Psoas muscle (tissue), 8 donors: ENCODE data around the gene PCDHB8. TPM values are rescaled to one million over a fixed set of nuclear protein-coding genes. Genes with fewer than 3 reads are reported as not detected.
"Not testable (repeated sequence)": the region's sequence is repeated elsewhere in the genome, so short reads cannot be mapped to it uniquely, and the experiment has no call there.

Source experiments
- ATAC-seq, 4 donors: fragments of 200-7000 bp; cut with Tn5 transposase; one replicate each; pipeline ENCODE4 v1.9.1; 2020; ENCODE audit warnings: moderate library complexity in 3 of 4, mild to moderate bottlenecking in 2 of 4
- DNase-seq, 2 donors: peaks; one replicate each; pipeline ENCODE4 v3.0.0-alpha.2; 2020
- H3K27ac ChIP-seq: fragments of 200-600 bp; one replicate; pipeline ENCODE4 v1.8.0; 2022
- H3K27me3 ChIP-seq, 3 donors: fragments of 200-600 bp in 1 of 3; one replicate each; pipeline versions ENCODE4 v1.6.1 to v1.8.0; 2013 to 2022; ENCODE audit warnings: low read length in 2 of 3, mild to moderate bottlenecking in 2 of 3, moderate library complexity in 1 of 3; ENCODE audit not compliant: insufficient read depth in 3 of 3
- H3K36me3 ChIP-seq, 2 donors: fragments of 200-600 bp in 1 of 2; one replicate each; pipeline versions ENCODE4 v1.6.1 to v1.8.0; 2013 to 2022; ENCODE audit warnings: low read depth in 1 of 2, mild to moderate bottlenecking in 1 of 2, moderate library complexity in 1 of 2; ENCODE audit not compliant: insufficient read depth in 1 of 2
- H3K4me1 ChIP-seq: fragments of 200-600 bp; one replicate; pipeline ENCODE4 v1.8.0; 2022
- H3K4me3 ChIP-seq: fragments of 200-600 bp; one replicate; pipeline ENCODE4 v1.8.0; 2022; ENCODE audit warnings: mild to moderate bottlenecking
- H3K9me3 ChIP-seq: fragments of 200-600 bp; one replicate; pipeline ENCODE4 v1.8.0; 2022
- CTCF ChIP-seq: fragments of 200-600 bp; IDR thresholded peaks from one replicate; pipeline ENCODE4 v1.8.0; 2022; ENCODE audit warnings: antibody characterized with exemption
- WGBS, 3 donors: extraction: QIAGEN DNeasy Blood & Tissue Kit; methylation state at CpG; one replicate each; pipeline versions ENCODE4 v1.1.6 to v1.1.7; 2013; 5-methylcytosine and 5-hydroxymethylcytosine counted together
- intact Hi-C, 2 donors: fragments of 100-400 bp; cut with DNase I; formaldehyde crosslinking; loops; one replicate each; pipeline versions ENCODE4 v1.11.0 to v1.14.2; 2022
- polyA plus RNA-seq, 3 donors: library from polyadenylated mRNA; stranded (reverse); fragments of 200-250 nt; gene quantifications; one replicate each; pipeline ENCODE4 v1.2.3, GENCODE V29; 2013
- total RNA-seq, 4 donors: library from RNA; stranded (reverse); fragmentation: NEBNext Ultra II Directional in 2 of 4; extraction: Animal tissue kit (Norgen Biotek cat#: 25700) in 2 of 4; gene quantifications; one replicate each; pipeline versions ENCODE4 v1.2.1 to v1.2.4, GENCODE V29; 2021 to 2023
- donor health status: healthy with polysubstance abuse.
- donor health status: DM: no; HTN: no; CAD: no; lungs with moderate emphysema.
- donor health status: Bipolar disorder and iron deficiency.
- donor health status: healthy.
- donor health status: DM: yes; HTN: yes; CAD: no.
- donor health status: DM: no; HTN: no; CAD: no.
- donor health status: DM: no; HTN: no; CAD: no.
- donor health status: DM: yes; HTN: yes; CAD: no.

PCDHB8 gene
- total and polyA plus RNA-seq, 7 donors: 0.04 to 0.87 (median 0.26) TPM

DNA sequence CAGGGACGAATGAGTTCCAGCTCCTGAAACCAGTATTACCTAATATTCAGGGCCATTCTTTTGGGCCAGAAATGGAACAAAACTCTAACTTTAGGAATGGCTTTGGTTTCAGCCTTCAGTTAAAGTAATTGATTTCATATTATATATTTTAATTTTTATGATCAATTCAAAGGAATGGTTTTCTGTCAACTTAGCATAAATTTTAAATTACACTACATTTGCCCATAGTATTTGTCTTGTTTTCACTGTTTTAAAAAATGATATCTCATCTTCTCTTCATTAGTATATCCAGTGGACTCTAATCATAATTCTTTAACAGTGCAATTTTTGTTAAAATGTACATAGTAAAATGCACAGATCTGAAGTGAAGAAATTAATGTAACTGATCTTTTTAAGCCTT is 2.7 kb downstream of the PCDHB8 start:
- 26 to 65% (median 50%) methylated on average over 1 of the region's 1 CpG for WGBS, 3 donors
- no peak for DNase-seq
- intact Hi-C loops: no loop called here
- H3K36me3 ChIP-seq: no peaks in the 10 kb centered on the region
- H3K27me3 ChIP-seq: peaks cover 0 to 63% (median 5%) of the 10 kb centered on the region in 3 donors
- no peaks in the 10 kb centered on the region for H3K4me1 ChIP-seq
- H3K4me3 ChIP-seq: no peak overlapping the region
- peaks cover 13% of the 10 kb centered on the region for H3K9me3 ChIP-seq
- no peak overlapping the region for H3K27ac ChIP-seq
- TF ChIP-seq CTCF: no peak
- ATAC-seq: no peak

- no peaks in the 10 kb centered on the region for H3K36me3 ChIP-seq
- intact Hi-C loops: no loop called here
- DNase-seq (peak in 1 of 2 donors; percentile 29), ATAC-seq (no peak)
- peaks cover 0 to 49% (median 5%) of the 10 kb centered on the region in 3 donors for H3K27me3 ChIP-seq
- 6 to 11% (median 10%) methylated on average over 13 of the region's 13 CpGs for WGBS, 3 donors
- no peaks in the 10 kb centered on the region for H3K4me1 ChIP-seq
- peaks cover 19% of the 10 kb centered on the region for H3K9me3 ChIP-seq
- peak within 1 kb of the TSS; percentile 43 for H3K4me3 ChIP-seq
- no peak within 1 kb of the TSS for H3K27ac ChIP-seq
- peak; percentile 23 for TF ChIP-seq CTCF
Measured at GRCh38 chr5:141182248-141182647, 4.7 kb downstream of the PCDHB8 start, which contains the start of gene PCDHB16. Gene PCDHB16 (plus strand): TSS chr5:141182387. CDS start chr5:141182560, 173 bp downstream.

DNA sequence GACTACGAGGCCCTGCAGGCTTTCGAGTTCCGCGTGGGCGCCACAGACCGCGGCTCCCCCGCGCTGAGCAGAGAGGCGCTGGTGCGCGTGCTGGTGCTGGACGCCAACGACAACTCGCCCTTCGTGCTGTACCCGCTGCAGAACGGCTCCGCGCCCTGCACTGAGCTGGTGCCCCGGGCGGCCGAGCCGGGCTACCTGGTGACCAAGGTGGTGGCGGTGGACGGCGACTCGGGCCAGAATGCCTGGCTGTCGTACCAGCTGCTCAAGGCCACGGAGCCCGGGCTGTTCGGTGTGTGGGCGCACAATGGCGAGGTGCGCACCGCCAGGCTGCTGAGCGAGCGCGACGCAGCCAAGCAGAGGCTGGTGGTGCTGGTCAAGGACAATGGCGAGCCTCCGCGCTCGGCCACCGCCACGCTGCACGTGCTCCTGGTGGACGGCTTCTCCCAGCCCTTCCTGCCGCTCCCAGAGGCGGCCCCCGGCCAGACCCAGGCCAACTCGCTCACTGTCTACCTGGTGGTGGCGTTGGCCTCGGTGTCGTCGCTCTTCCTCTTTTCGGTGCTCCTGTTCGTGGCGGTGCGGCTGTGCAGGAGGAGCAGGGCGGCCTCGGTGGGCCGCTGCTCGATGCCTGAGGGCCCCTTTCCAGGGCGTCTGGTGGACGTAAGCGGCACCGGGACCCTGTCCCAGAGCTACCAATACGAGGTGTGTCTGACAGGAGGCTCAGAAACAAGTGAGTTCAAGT is 6.7 kb downstream of the PCDHB8 start:
- ATAC-seq, H3K27ac ChIP-seq, DNase-seq, H3K4me1 ChIP-seq, H3K4me3 ChIP-seq, H3K36me3 ChIP-seq, intact Hi-C loops: not testable (repeated sequence)
- peaks cover 0 to 41% (median 5%) of the 10 kb centered on the region in 3 donors for H3K27me3 ChIP-seq
- 34 to 35% (median 34%) methylated on average over 17 to 50 of the region's 69 CpGs for WGBS, 3 donors
- peaks cover 19% of the 10 kb centered on the region for H3K9me3 ChIP-seq

DNA sequence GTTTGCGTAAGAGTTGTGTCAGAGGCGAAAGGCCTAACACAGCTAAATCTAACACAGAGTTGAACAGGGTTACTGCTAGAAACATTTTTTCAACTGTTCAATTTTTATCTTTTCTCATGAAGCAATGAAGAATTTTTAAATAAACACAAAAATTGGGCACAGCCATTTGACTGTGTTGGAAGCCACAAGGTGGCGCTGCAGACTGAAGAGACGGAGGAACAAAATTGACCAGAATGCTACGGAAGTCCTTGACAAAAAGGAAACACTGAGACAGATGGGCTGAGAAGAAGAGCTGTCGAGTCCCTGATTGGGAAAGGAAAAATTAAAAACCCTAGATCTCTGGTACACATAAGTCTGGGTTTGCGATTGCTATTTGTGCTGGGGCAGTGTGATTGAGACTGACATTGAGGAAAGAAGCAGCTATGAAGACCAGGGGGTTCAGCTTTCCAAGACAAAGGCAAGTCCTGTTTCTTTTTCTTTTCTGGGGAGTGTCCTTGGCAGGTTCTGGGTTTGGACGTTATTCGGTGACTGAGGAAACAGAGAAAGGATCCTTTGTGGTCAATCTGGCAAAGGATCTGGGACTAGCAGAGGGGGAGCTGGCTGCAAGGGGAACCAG is 9.4 kb downstream of the PCDHB8 start, which contains the start of gene PCDHB9:
Gene PCDHB9 (plus strand): TSS at position 265 of the 616 bp plus-strand sequence. CDS start 158 bp downstream, at position 423.
- no peaks in the 10 kb centered on the region for H3K4me1 ChIP-seq
- H3K27me3 ChIP-seq: peaks cover 0 to 33% (median 5%) of the 10 kb centered on the region in 3 donors
- intact Hi-C loops: no loop called here
- 16 to 19% (median 19%) methylated on average over 9 of the region's 9 CpGs for WGBS, 3 donors
- no peak within 1 kb of the TSS for H3K4me3 ChIP-seq
- ATAC-seq (no peak), DNase-seq (no peak)
- peaks cover 21% of the 10 kb centered on the region for H3K9me3 ChIP-seq
- H3K36me3 ChIP-seq: no peaks in the 10 kb centered on the region
- no peak for TF ChIP-seq CTCF
- no peak within 1 kb of the TSS for H3K27ac ChIP-seq

- H3K4me1 ChIP-seq, intact Hi-C loops, H3K27ac ChIP-seq, H3K36me3 ChIP-seq, H3K4me3 ChIP-seq, DNase-seq, ATAC-seq: not testable (repeated sequence)
- 28 to 35% (median 30%) methylated on average over 27 to 32 of the region's 37 CpGs for WGBS, 3 donors
- peaks cover 18% of the 10 kb centered on the region for H3K9me3 ChIP-seq
- peaks cover 0 to 20% (median 7%) of the 10 kb centered on the region in 3 donors for H3K27me3 ChIP-seq
Measured at GRCh38 chr5:141188682-141189081, 11.1 kb downstream of the PCDHB8 start.

DNA sequence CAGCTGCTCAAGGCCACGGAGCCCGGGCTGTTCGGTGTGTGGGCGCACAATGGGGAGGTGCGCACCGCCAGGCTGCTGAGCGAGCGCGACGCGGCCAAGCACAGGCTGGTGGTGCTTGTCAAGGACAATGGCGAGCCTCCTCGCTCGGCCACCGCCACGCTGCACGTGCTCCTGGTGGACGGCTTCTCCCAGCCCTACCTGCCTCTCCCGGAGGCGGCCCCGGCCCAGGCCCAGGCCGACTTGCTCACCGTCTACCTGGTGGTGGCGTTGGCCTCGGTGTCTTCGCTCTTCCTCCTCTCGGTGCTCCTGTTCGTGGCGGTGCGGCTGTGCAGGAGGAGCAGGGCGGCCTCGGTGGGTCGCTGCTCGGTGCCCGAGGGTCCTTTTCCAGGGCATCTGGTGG is 11.5 kb downstream of the PCDHB8 start:
- Histone ChIP-seq H3K9me3 (peaks cover 18% of the 10 kb centered on the region), H3K27me3 (peaks cover 0 to 20% (median 5%) of the 10 kb centered on the region in 3 donors)
- H3K27ac ChIP-seq, ATAC-seq, DNase-seq, H3K36me3 ChIP-seq, intact Hi-C loops, H3K4me3 ChIP-seq, H3K4me1 ChIP-seq: not testable (repeated sequence)
- 27 to 29% (median 28%) methylated on average over 15 to 28 of the region's 35 CpGs for WGBS, 3 donors
